OCI-M1 (cell line): Measurements from ENCODE around the gene GOLGA8H.
"Not testable (repeated sequence)": the region's sequence is repeated elsewhere in the genome, so short reads cannot be mapped to it uniquely, and the experiment has no call there.

Experiments
- DNase-seq: peaks from one replicate; lab custom pipeline; 2025; lab: John Stamatoyannopoulos, UW

Gene GOLGA8H, protein sequence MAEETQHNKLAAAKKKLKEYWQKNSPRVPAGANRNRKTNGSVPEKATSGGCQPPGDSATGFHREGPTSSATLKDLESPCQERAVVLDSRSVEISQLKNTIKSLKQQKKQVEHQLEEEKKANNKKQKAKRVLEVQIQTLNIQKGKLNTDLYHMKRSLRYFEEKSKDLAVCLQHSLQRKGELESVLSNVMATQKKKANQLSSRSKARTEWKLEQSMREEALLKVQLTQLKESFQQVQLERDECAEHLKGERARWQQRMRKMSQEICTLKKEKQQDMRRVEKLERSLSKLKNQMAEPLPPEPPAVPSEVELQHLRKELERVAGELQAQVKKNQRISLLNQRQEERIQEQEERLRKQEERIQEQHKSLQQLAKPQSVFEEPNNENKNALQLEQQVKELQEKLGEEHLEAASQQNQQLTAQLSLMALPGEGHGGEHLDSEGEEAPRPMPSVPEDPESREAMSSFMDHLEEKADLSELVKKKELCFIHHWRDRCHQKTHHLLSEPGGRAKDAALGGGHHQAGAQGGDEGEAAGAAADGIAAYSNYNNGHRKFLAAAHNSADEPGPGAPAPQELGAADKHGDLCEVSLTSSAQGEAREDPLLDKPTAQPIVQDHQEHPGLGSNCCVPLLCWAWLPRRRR

DNA sequence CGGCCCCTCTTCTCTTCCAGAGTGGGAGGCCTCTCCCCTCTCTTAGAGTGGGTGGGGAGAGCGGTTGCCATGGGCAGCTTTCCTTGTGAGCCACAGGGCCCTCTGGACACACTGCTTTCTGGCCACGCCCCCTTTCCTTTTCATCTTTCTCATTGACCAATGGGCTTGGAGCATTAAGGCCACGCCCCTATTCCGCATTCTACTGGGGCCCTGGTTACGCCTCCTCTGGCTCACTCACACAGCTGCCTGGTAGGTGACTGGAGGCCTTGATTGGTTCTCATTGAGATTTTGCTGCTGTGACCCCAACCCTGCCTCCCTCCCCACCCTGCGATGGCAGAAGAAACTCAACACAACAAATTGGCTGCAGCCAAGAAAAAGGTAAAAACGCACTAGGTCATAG is at the start of gene GOLGA8H:
GOLGA8H (plus strand) TSS at position 233 of the 400 bp plus-strand sequence; CDS start at position 331, 98 bp downstream.
- not testable (repeated sequence) for DNase-seq

DNA sequence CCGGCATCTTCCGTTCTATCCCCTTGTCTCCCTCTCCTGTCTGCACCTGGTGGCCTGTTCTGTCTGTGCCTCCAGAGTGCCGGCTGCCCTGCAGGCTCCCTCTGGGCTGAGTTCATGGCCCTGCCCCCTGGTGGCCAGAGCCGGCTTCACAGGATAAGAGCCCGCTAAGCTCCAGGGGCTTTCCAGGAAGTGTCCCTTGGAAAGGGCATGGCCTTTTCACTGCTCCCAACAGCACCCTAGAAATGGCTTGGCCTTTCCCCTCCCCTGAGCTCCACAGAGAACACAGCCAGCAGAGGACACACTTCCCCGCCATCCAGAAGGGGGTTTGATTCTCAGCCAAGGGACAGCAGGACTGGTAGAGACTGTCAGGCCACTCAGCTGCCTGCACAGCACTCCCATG is 36.9 kb upstream of the GOLGA8H start:
- not testable (repeated sequence) for DNase-seq

DNA sequence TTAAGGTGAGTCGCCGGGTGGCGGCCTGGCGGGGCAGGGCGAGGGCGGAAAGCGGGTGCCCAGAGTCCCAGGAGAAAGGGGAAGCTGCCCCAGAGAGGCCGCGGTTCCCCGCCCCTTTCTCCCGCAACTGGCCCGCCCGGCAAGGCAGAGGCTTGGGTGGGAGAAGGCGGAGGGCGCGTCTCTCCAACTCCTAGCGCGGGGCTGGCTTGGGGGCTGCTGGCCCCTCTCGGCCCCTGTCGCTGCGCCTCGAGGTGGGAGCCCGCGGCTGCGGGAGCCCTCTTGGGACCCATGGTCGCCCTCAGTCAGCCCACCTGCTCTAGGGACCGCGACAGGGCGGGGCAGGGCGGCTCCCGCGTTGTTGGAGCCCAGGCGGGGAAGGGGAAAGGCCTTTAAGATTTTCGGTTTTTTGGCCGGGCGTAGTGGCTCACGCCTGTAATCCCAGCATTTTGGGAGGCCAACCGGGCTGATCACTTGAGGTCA is 30.8 kb upstream of the GOLGA8H start:
- DNase-seq, result not testable (repeated sequence)

DNA sequence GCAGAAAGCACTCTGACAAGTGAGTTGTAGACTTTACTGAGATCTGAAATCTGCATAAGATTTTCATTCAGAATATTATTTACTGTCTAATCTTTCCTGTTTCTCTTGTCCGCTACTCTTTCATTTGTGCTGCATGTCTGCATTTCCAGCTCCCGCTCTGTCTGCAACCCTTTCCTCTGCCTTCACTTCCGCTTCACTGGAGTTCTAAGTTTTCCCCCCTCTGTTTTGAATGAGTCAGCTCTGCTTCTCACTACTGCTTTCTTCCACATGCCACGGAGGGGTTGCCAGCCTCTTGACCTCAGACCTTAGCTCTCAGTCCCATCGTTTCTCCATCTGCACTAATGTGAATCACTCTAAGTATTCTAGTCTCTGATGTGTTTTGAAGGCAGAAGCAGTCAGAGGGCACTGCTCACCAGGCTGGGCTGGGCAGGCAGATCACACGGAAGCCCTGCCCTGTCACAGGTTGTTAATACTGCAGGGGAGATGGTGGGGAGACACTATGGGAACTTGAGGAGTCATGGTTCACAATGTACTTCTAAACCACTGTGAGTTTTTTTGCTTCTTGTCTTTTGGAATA is 24.3 kb upstream of the GOLGA8H start:
- DNase-seq, result not testable (repeated sequence)

DNA sequence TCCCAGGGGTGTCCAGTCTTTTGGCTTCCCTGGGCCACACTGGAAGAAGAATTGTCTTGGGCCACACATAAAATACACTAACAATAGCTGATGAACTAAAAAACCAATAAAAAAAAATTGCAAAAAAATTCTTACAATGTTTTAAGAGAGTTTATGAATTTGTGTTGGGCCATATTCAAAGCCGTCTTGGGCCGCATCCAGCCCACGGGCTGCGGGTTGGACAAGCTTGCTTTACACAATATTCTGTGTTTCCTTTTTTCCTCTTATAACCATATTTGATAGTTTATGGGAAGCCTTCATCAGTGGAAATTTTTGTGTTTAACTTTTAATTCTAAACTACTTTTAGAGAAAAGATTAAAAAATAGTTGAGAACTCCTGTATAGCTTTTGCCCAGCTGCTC is 23.1 kb upstream of the GOLGA8H start:
- DNase-seq, result not testable (repeated sequence)

DNA sequence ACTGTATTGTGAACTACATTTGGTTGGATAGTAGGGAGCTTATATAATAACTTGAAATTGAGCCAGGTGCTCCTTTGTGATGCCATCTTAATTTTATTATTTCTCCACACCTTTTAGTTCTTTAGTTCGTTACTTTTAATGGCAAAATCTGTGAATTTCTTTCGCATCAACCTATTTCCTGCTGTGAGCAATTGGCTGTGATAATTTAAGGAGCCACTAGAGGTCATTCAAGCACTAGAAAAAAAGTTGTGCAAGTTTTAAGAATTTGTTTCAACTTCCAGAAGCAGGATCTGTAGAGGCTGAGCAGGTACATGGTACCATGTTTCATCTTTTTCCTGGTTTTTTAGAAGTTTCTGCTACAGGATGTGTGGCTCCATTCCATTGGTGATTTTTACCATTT is 4.9 kb upstream of the GOLGA8H start:
- DNase-seq, result not testable (repeated sequence)

DNA sequence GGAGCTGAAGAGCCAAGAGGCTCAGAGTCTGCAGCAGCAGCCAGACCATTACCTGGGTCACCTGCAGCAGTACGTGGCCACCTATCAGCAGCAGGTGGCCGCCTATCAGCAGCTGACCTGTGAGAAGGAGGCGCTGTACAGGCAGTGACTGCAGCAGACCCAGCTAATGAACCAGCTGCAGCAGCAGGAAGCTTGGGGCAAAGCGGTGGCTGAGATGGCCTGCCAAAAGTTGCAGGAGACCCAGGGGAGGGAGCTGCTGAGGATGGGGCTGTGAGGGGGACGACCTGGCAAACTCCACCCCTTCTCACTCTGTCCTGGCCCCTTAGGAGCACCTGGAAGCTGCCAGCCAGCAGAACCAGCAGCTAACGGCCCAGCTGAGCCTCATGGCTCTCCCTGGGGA is 8.4 kb downstream of the GOLGA8H start:
- not testable (repeated sequence) for DNase-seq

DNA sequence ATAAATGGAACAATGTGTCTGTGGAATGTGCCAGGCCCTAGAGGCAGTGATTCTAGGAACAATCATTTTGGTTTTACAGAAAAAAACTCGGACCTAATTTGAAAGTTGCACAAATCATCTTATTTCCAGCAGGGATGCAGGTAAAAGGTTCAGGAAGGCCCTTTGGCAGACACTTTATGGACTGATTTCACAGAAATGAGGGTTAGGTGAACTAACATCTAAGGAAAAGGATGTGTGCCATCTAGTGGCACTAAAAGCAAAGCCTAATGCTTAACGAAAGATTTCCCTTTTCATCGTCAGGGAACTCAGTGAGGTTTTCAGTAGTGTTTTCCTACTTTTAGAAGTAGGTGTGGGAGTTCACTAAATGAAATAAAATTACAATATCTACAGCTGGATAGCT is 17.5 kb downstream of the GOLGA8H start:
- not testable (repeated sequence) for DNase-seq

DNA sequence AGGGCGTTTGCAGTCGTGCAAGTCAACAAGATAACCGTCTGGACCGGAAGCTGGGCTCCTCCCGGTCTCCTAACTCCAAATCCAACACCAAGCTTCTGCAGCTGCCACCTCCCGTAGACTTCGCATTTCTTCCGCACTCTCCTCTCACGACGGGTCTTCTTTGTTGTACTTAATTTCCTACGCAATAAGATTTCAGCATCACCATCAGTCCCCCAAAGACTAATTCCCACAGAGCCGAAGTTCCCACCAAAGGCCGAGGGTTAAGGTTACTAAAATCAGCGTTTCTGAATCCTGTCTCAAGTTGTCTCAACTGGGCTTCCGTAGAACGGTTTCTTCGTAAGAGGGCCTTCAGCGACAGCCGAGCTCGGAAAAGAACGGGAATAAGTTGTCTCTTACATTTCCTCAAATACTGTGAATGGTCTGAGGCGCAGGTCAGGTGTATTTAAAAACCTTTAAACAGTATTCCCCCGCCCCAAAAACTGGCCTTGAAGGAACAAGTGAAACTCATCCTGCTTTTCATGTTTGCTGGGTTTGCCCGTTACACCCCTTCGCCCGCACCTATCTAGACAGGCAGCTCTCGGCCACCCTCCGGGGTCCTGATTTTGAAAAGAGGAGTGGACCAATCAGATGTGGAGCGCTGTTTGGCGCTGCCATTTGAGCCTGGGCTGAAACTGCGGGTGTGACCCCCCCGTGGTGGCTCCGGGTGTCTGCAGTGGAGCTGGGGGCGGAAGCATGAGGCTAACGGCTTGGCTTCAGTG is 21.8 kb downstream of the GOLGA8H start, which contains the start of gene ARHGAP11B:
ARHGAP11B (plus strand) TSS at position 693 of the 758 bp plus-strand sequence.
- not testable (repeated sequence) for DNase-seq

DNA sequence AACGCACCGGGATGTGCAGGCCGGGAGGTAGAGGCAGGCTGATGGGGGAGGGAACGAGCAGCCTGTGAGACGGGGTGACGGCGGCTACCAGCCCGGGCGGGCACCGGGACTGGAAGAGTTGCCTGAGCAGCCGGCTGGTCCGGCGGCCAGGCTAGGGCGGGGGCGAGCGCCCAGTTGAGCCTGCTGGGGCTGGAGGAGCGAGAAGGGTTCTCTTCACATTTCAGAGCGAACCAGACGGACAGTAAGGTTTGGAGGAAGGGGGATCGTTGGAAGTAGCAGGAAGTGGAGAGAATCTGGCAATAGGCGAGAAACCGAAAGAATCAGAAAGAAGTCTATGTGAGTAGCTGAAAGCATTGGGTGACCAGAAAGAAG is 22.4 kb downstream of the GOLGA8H start:
- not testable (repeated sequence) for DNase-seq

DNA sequence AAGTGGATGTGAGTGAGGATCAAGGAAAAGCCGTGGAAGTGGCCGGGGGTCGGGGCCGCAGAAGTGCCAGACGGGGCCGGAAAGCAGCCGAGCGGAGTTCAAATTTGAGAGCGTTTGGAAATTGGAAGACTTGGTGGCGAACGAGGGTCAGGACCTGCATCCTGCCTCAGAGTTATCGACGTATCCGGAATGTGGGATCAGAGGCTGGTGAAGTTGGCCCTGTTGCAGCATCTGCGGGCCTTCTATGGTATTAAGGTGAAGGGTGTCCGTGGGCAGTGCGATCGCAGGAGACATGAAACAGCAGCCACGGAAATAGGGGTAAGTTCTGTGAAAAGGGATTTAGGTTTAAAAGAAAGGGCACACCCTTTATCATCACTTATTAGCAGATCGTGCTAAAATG is 22.8 kb downstream of the GOLGA8H start:
- not testable (repeated sequence) for DNase-seq

DNA sequence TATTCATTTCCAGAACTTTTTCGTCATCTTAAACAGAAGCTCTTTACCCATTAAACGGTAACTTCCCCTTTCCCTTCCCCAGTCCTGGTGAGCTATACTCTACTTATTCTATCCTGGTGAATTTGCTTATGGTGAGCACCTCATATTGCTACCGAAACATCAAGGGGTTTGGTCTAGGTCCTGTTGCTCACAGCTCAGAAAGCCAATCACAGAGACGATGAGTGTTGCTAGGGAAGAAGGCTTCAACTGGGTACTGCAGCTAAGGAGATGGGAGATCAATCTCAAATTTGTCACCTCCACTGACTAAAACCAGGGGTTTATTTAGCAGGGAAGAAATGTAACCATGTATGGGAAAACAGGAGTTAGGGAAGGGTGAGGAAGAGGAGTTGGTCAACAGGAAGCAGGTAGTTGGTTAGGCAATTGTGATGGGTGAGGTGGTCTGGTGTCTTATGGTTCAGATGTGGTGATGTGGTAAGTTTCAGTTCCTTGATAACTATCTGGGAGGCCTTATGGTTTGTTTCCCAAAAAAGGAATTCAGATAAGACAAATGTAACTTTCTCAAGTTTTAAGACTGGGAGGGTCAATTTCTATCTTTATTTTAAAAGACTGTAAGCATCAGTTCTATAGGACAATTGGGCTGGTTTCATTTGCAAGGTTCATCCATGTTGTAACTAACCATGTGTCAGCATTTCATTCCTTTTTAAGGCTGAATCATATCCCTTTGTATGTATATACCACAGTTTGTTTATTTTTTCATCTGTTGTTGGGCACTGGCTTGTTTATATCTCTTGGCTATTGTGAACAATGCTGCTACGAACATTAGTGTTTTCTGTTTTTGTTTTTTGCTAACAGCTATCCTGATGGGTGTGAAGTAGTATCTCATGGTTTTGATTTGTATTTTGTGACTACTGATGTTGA is 46.4 kb downstream of the GOLGA8H start:
- peak; percentile 16 for DNase-seq

DNA sequence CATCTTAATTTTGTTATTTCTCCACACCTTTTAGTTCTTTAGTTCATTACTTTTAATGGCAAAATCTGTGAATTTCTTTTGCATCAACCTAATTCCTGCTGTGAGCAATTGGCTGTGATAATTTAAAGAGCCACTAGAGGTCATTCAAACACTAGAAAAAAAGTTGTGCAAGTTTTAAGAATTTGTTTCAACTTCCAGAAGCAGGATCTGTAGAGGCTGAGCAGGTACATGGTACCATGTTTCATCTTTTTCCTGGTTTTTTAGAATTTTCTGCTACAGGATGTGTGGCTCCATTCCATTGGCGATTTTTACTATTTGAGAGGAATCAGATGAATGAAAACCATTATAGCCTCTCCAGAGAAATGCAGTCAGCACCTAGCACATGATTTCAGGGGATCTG is 57.3 kb downstream of the GOLGA8H start:
- peak; percentile 48 for DNase-seq
